Measurements from ENCODE around the gene MT4. TPM values are rescaled to one million over a fixed set of nuclear protein-coding genes. Genes with fewer than 3 reads are reported as not detected.

The MT4 gene
- not detected in 2 replicates for total RNA-seq

DNA sequence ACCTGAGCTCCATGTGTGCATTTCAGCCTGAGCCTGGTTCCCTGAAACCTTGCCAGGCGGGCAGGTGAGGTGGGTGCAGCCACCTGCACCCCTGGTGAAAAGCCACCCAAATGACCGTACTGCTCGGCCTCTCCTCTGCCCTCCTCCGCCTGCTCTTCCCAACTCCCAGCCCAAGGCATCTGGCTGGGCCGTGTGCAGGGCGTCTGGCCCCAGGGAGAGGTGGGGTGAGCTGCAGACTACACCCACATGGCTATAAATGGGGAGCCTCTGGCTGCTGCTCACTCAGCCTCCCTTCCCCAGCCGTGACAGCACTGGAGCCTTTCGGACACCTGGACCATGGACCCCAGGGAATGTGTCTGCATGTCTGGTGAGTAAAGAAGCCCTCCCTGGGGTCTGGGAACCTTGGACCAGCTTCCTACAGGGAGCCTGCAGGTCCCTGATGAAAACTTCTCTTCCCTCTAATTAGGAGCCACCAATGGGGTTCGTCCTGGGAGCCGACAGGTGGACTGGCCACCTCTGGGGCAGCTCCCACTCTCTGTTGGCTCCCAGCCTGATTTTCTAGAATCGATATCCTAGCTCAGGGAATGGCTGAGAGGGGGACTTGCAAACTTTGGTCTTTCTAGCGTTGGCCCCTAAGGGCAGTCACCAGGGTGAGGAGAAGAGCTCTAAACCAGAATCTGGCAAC lies at the start of gene MT4:
TSS of gene MT4 (plus strand) at position 281 of the 685 bp plus-strand sequence. CDS start at position 337, 56 bp downstream.

DNA sequence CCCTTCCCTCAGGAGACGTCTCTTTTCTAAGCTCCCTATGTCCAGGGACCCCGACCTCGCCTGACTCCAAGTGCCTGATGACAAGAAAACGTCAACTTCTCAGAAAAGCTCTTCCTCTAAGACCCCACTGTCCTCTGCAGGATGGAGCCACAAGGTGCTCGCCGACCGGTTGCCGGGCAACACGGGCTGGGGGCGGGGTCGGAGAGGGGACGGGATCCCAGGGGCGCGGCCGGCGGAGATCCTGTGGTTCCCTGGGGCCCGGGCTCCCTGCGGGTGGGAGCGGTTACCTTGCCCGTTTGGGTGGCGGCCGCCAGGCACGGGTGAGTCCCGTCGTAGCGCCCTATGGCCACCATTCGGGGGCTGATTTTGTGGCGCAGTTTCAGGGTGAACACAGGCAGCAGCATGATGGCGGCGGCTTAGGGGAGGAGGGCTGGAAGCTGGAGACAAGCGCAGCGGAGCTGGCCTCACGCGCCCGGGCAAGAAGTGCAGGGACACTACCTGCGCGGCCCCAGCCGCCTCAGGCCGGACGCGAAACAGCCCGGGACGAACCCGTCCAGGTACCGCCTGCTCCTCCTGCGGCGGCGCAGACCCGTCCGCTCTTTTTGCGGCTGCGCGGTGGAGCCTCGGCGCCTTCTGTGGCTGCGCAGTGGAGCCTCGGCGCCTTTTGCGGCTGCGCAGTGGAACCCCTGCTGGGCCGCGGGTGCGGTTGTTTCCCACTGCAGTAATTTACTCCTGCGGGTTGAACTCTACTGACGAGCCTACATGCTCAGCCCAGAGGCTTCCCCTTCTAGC lies 45.2 kb upstream of the MT4 start, which contains the start of gene BBS2:
TSS of gene BBS2 (minus strand) at position 566 of the 792 bp plus-strand sequence. CDS start at position 404, 162 bp downstream.

DNA sequence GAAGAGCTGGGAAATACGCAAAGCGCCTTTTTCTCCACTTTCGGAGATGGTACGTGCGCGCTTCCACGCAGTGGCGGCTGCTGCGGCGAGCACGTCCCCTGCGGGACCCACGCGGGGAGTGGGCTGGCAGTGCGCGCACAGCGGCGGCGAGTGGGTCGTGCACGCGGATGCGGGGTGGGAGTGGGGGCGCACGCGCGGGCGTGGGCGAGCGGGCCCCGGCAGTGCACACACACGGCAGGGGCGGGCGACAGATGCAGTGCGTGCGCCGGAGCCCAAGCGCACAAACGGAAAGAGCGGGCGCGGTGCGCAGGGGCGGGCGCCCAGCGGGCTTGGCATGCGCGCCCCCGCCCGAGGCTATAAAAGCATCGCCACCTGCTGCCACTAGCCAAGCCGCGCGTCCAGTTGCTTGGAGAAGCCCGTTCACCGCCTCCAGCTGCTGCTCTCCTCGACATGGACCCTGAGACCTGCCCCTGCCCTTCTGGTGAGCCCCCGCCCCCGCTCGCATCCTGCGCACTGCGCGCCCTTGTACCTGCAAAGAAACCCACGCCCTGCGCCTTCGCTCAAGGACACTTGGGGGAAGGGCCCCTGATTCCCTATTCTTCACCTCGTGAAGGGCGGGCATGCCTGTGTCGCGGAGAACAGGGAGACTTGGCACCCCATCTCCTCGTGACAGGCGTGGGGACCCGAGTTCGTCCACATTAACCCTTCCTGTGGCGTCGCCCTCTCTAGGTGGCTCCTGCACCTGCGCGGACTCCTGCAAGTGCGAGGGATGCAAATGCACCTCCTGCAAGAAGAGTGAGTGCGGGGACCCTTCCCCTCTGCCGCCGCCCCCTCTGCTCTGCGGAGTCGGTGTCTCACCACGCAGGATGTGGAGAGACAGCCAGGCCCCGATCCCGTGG lies 24.5 kb downstream of the MT4 start, which contains the start of gene MT3:
TSS of gene MT3 (plus strand) at position 388 of the 899 bp plus-strand sequence. CDS start at position 451, 63 bp downstream.

DNA sequence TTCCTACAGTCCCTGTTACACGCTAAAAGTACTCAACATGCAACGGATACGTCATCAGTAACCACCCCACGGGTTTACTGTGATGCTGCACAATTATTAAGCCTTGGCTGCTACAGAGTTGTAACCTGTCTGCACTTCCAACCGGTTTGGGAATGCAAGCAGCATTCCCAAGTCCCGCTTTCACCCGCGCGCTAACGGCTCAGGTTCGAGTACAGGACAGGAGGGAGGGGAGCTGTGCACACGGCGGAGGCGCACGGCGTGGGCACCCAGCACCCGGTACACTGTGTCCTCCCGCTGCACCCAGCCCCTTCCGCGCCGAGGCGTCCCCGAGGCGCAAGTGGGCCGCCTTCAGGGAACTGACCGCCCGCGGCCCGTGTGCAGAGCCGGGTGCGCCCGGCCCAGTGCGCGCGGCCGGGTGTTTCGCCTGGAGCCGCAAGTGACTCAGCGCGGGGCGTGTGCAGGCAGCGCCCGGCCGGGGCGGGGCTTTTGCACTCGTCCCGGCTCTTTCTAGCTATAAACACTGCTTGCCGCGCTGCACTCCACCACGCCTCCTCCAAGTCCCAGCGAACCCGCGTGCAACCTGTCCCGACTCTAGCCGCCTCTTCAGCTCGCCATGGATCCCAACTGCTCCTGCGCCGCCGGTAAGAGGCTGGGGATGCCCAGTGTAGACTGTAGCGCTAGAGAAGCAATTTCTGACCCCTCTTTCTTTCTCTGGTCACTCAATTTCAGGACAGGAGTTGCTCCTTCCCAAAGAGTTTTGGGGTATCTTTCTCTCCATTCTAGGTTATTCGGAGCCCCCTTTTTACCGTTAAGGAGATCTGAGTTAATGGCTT lies 43.4 kb downstream of the MT4 start, which contains the start of gene MT2A:
TSS of gene MT2A (plus strand) at position 542 of the 833 bp plus-strand sequence. CDS start at position 614, 72 bp downstream.

Other genes starting within 250 kb of the MT4 start
- gene AMFR, start 139.5 kb upstream of the MT4 start, total RNA-seq: 231 and 337 TPM in 2 replicates
- gene NUDT21, start 113.7 kb upstream of the MT4 start, total RNA-seq: 102 and 149 TPM in 2 replicates
- 73.1 and 95.2 TPM in 2 replicates for gene OGFOD1, start 113.5 kb upstream of the MT4 start, total RNA-seq
- 68.5 and 80.6 TPM in 2 replicates for gene BBS2, start 45.0 kb upstream of the MT4 start, total RNA-seq
- 0.44 TPM in 1 of 2 replicates, not detected in the other for gene MT3, start 24.5 kb downstream of the MT4 start, total RNA-seq
- 173 and 194 TPM in 2 replicates for gene MT2A, start 43.5 kb downstream of the MT4 start, total RNA-seq
- gene MT1E, start 60.7 kb downstream of the MT4 start, total RNA-seq: 109 and 132 TPM in 2 replicates
- gene MT1M, start 67.6 kb downstream of the MT4 start, total RNA-seq: 0.50 and 1.8 TPM in 2 replicates
- 3.9 and 7.7 TPM in 2 replicates for gene MT1A, start 73.6 kb downstream of the MT4 start, total RNA-seq
- not detected in 2 replicates for gene MT1B, start 86.8 kb downstream of the MT4 start, total RNA-seq
- 0.22 TPM in 1 of 2 replicates, not detected in the other for gene MT1F, start 92.9 kb downstream of the MT4 start, total RNA-seq
- 0.55 TPM in 1 of 2 replicates, not detected in the other for gene MT1G, start 103.0 kb downstream of the MT4 start, total RNA-seq
- not detected in 2 replicates for gene MT1H, start 104.7 kb downstream of the MT4 start, total RNA-seq
- gene MT1X, start 117.4 kb downstream of the MT4 start, total RNA-seq: 12.6 and 16.9 TPM in 2 replicates
- 50.7 and 106 TPM in 2 replicates for gene NUP93, start 165.1 kb downstream of the MT4 start, total RNA-seq

All from uterine smooth muscle cell (primary cell).